ENCODE measurements around the gene BABAM2.

Gene BABAM2

GRCh38 chr2:28136556-28136955, 246.0 kb downstream of the BABAM2 start:
- DNase-seq, result no peak

GRCh38 chr2:28137221-28137620, 246.7 kb downstream of the BABAM2 start:
- no peak for DNase-seq

GRCh38 chr2:28142386-28142785, 251.9 kb downstream of the BABAM2 start:
- no peak for DNase-seq

GRCh38 chr2:28148000-28148399, 257.5 kb downstream of the BABAM2 start:
- DNase-seq, result no peak

- no peak for DNase-seq
Observed at GRCh38 chr2:28148566-28148965, 258.0 kb downstream of the BABAM2 start.

GRCh38 chr2:28150236-28150915, 259.8 kb downstream of the BABAM2 start:
- no peak for DNase-seq

- no peak for DNase-seq
Observed at GRCh38 chr2:28150994-28151393, 260.5 kb downstream of the BABAM2 start.

- no peak for DNase-seq
Observed at GRCh38 chr2:28152585-28153280, 262.2 kb downstream of the BABAM2 start.

GRCh38 chr2:28153851-28154250, 263.3 kb downstream of the BABAM2 start:
- DNase-seq, result no peak

- no peak for DNase-seq
Observed at GRCh38 chr2:28155086-28155485, 264.6 kb downstream of the BABAM2 start.

- DNase-seq, result no peak
Observed at GRCh38 chr2:28155627-28156026, 265.1 kb downstream of the BABAM2 start.

GRCh38 chr2:28158791-28159190, 268.3 kb downstream of the BABAM2 start:
- no peak for DNase-seq

GRCh38 chr2:28160986-28161425, 270.5 kb downstream of the BABAM2 start:
- DNase-seq, result no peak

GRCh38 chr2:28161466-28161865, 270.9 kb downstream of the BABAM2 start:
- DNase-seq, result no peak

- no peak for DNase-seq
Observed at GRCh38 chr2:28162564-28162963, 272.0 kb downstream of the BABAM2 start.

- DNase-seq, result no peak
Observed at GRCh38 chr2:28163028-28163427, 272.5 kb downstream of the BABAM2 start.

GRCh38 chr2:28163627-28164279, 273.2 kb downstream of the BABAM2 start:
- no peak for DNase-seq

GRCh38 chr2:28164280-28164801, 273.8 kb downstream of the BABAM2 start:
- no peak for DNase-seq

- no peak for DNase-seq
Observed at GRCh38 chr2:28165087-28165635, 274.6 kb downstream of the BABAM2 start.

- DNase-seq, result no peak
Observed at GRCh38 chr2:28166956-28167355, 276.4 kb downstream of the BABAM2 start.

GRCh38 chr2:28168376-28168775, 277.8 kb downstream of the BABAM2 start:
- no peak for DNase-seq

GRCh38 chr2:28169492-28169891, 279.0 kb downstream of the BABAM2 start:
- no peak for DNase-seq

GRCh38 chr2:28172114-28172898, 281.8 kb downstream of the BABAM2 start:
- DNase-seq, result no peak
